Suprapubic skin (tissue), 4 donors: ENCODE data around the gene FOSB. TPM values are rescaled to one million over a fixed set of nuclear protein-coding genes. Genes with fewer than 3 reads are reported as not detected.

ENCODE experiments used
- DNase-seq, 2 donors: peaks; one replicate each; pipeline ENCODE4 v3.0.0-alpha.2; 2019; ENCODE audit warnings: low spot score in 2 of 2
- H3K27ac ChIP-seq: fragments of 200-600 bp; sonication (generic); one replicate; pipeline ENCODE4 v1.5.1; 2019
- H3K27me3 ChIP-seq: fragments of 200-600 bp; sonication (generic); one replicate; pipeline ENCODE4 v1.5.1; 2019
- H3K36me3 ChIP-seq: fragments of 200-600 bp; sonication (generic); one replicate; pipeline ENCODE4 v1.5.1; 2019
- H3K4me1 ChIP-seq: fragments of 200-600 bp; sonication (generic); one replicate; pipeline ENCODE4 v1.5.1; 2019
- H3K4me3 ChIP-seq: fragments of 200-600 bp; sonication (generic); one replicate; pipeline ENCODE4 v1.5.1; 2019; ENCODE audit warnings: mild to moderate bottlenecking
- H3K9me3 ChIP-seq: fragments of 200-600 bp; sonication (generic); one replicate; pipeline ENCODE4 v1.5.1; 2019
- CTCF ChIP-seq, 2 donors: fragments of 200-600 bp in 1 of 2; fragments of 450-650 bp in 1 of 2; sonication (generic) in 1 of 2; IDR thresholded peaks; one replicate each; pipeline ENCODE4 v1.5.1; 2016 to 2019; ENCODE audit warnings: antibody characterized with exemption in 2 of 2, mild to moderate bottlenecking in 1 of 2, moderate library complexity in 1 of 2
- EP300 ChIP-seq: sonication (generic); formaldehyde crosslinking; IDR thresholded peaks from one replicate; pipeline ENCODE4 v1.6.1; 2017; ENCODE audit warnings: antibody characterized with exemption
- POLR2A ChIP-seq, 2 donors: fragments of 450-650 bp; IDR thresholded peaks; one replicate each; pipeline ENCODE4 v1.6.1; 2017; ENCODE audit warnings: antibody characterized with exemption in 2 of 2, mild to moderate bottlenecking in 2 of 2, moderate library complexity in 2 of 2
- POLR2AphosphoS5 ChIP-seq, 3 donors: sonication (generic); formaldehyde crosslinking; IDR thresholded peaks; one replicate each; pipeline ENCODE4 v1.6.1; 2017; ENCODE audit warnings: antibody characterized with exemption in 3 of 3
- WGBS: methylation state at CpG from one replicate; pipeline ENCODE4 v1.1.5; 2018; 5-methylcytosine and 5-hydroxymethylcytosine counted together
- total RNA-seq, 4 donors: library from RNA; depleted of rRNA; stranded (reverse); fragments of >200 nt; gene quantifications; one replicate each; pipeline ENCODE4 v1.1.0, GENCODE V29; 2016

The FOSB gene
- total RNA-seq, 4 donors from 2014 or later, result 326 to 676 (median 518) TPM

GRCh38 chr19:45505151-45505995 is 37.6 kb downstream of the FOSB start:
- DNase-seq, result no peak
- peaks cover 37% of the 10 kb centered on the region for H3K4me1 ChIP-seq
- WGBS, result 82% methylated on average over 8 of the region's 8 CpGs
- no peaks in the 10 kb centered on the region for H3K9me3 ChIP-seq
- no peak overlapping the region for H3K27ac ChIP-seq
- H3K36me3 ChIP-seq, result no peaks in the 10 kb centered on the region
- TF ChIP-seq POLR2A (IDR thresholded peaks at IDR 0.05) (no peak), CTCF (IDR thresholded peaks at IDR 0.05) (no peak), POLR2AphosphoS5 (IDR thresholded peaks at IDR 0.05) (no peak), EP300 (no peak)
- H3K27me3 ChIP-seq, result no peaks in the 10 kb centered on the region
- no peak overlapping the region for H3K4me3 ChIP-seq

GRCh38 chr19:45505996-45506245 is 38.1 kb downstream of the FOSB start:
- no peak for TF ChIP-seq POLR2A (IDR thresholded peaks at IDR 0.05)
- no peak for TF ChIP-seq POLR2AphosphoS5 (IDR thresholded peaks at IDR 0.05)
- no peak for TF ChIP-seq CTCF (IDR thresholded peaks at IDR 0.05)
- TF ChIP-seq EP300, result no peak
- H3K9me3 ChIP-seq, result no peaks in the 10 kb centered on the region
- no peak for DNase-seq
- 46% methylated on average over 5 of the region's 5 CpGs for WGBS
- no peaks in the 10 kb centered on the region for H3K27me3 ChIP-seq
- H3K4me1 ChIP-seq, result peaks cover 38% of the 10 kb centered on the region
- H3K27ac ChIP-seq, result peak overlapping the region; percentile 91
- H3K36me3 ChIP-seq, result no peaks in the 10 kb centered on the region
- peak overlapping the region; percentile 93 for H3K4me3 ChIP-seq

GRCh38 chr19:45506246-45506988 is 38.6 kb downstream of the FOSB start:
- Histone ChIP-seq H3K4me1 (peaks cover 38% of the 10 kb centered on the region), H3K9me3 (no peaks in the 10 kb centered on the region), H3K4me3 (peak overlapping the region; percentile 93), H3K27me3 (no peaks in the 10 kb centered on the region), H3K27ac (peak overlapping the region; percentile 91), H3K36me3 (no peaks in the 10 kb centered on the region)
- WGBS, result 1% methylated on average over 26 of the region's 47 CpGs
- TF ChIP-seq POLR2AphosphoS5 (IDR thresholded peaks at IDR 0.05) (no peak), CTCF (IDR thresholded peaks at IDR 0.05) (peak in 1 of 2 donors; percentile 30), POLR2A (IDR thresholded peaks at IDR 0.05) (peak in 1 of 2 donors; percentile 56), EP300 (no peak)
- DNase-seq, result peak; percentile 96 to 97

GRCh38 chr19:45506989-45507871 is 39.4 kb downstream of the FOSB start, which contains the start of gene VASP:
VASP (plus strand) TSS chr19:45507479; CDS start chr19:45507772, 293 bp downstream.
- Histone ChIP-seq H3K27me3 (no peaks in the 10 kb centered on the region), H3K9me3 (no peaks in the 10 kb centered on the region), H3K4me3 (peak within 1 kb of the TSS; percentile 93), H3K4me1 (peaks cover 38% of the 10 kb centered on the region), H3K36me3 (no peaks in the 10 kb centered on the region), H3K27ac (peak within 1 kb of the TSS; percentile 91)
- DNase-seq, result peak; percentile 91 to 93
- WGBS, result under 1% methylated on average over 43 of the region's 65 CpGs
- TF ChIP-seq EP300 (no peak), POLR2A (IDR thresholded peaks at IDR 0.05) (peak; percentile 66 to 79), POLR2AphosphoS5 (IDR thresholded peaks at IDR 0.05) (peak in 2 of 3 donors; percentile 52 to 79), CTCF (IDR thresholded peaks at IDR 0.05) (no peak)
